GM18499 (cell line): Measurements from ENCODE around the gene TERF2IP.

Experiments used
- ATAC-seq: cut with Tn5 transposase; IDR thresholded peaks from one replicate; pipeline ENCODE4 v1.9.1; 2021; ENCODE audit warnings: moderate number of reproducible peaks; ENCODE audit not compliant: insufficient read depth, unreplicated experiment

TERF2IP gene

GRCh38 chr16:75632857-75633256, 14.7 kb upstream of the TERF2IP start:
- ATAC-seq: no peak

- no peak for ATAC-seq
Measured at GRCh38 chr16:75635036-75635435, 12.5 kb upstream of the TERF2IP start.

GRCh38 chr16:75640598-75640997, 7.0 kb upstream of the TERF2IP start:
- ATAC-seq: no peak

GRCh38 chr16:75644240-75645012, 3.1 kb upstream of the TERF2IP start:
- no peak for ATAC-seq

- ATAC-seq: peak; percentile 13
Measured at GRCh38 chr16:75647112-75647491, 471 bp upstream of the TERF2IP start.

GRCh38 chr16:75648265-75649076, 898 bp downstream of the TERF2IP start:
- ATAC-seq: peak; percentile 17

GRCh38 chr16:75653922-75654321, 6.3 kb downstream of the TERF2IP start:
- ATAC-seq: no peak

- ATAC-seq: no peak
Measured at GRCh38 chr16:75658175-75658574, 10.6 kb downstream of the TERF2IP start.

- no peak for ATAC-seq
Measured at GRCh38 chr16:75660321-75660720, 12.7 kb downstream of the TERF2IP start.

GRCh38 chr16:75660726-75661302, 13.2 kb downstream of the TERF2IP start:
- no peak for ATAC-seq

- no peak for ATAC-seq
Measured at GRCh38 chr16:75667503-75667902, 19.9 kb downstream of the TERF2IP start.

GRCh38 chr16:75676909-75677308, 29.3 kb downstream of the TERF2IP start, which contains the start of gene CPHXL2:
CPHXL2 (minus strand) TSS chr16:75677009; CDS start chr16:75676999, 10 bp downstream.
- ATAC-seq: no peak

- ATAC-seq: no peak
Measured at GRCh38 chr16:75679366-75679765, 31.8 kb downstream of the TERF2IP start.

GRCh38 chr16:75682308-75682707, 34.7 kb downstream of the TERF2IP start:
- no peak for ATAC-seq

GRCh38 chr16:75687361-75687760, 39.8 kb downstream of the TERF2IP start:
- ATAC-seq: no peak

- ATAC-seq: no peak
Measured at GRCh38 chr16:75695708-75696107, 48.1 kb downstream of the TERF2IP start.

- ATAC-seq: no peak
Measured at GRCh38 chr16:75697571-75697970, 50.0 kb downstream of the TERF2IP start.

GRCh38 chr16:75701361-75701760, 53.8 kb downstream of the TERF2IP start, which contains the start of gene DUXB:
DUXB (minus strand) TSS chr16:75701461; CDS start chr16:75701418, 43 bp downstream.
- ATAC-seq: no peak

- ATAC-seq: no peak
Measured at GRCh38 chr16:75702242-75702641, 54.7 kb downstream of the TERF2IP start.

GRCh38 chr16:75703306-75703705, 55.7 kb downstream of the TERF2IP start:
- no peak for ATAC-seq
